SK-N-SH (cell line): Measurements from ENCODE around the gene OXSR1. TPM values are rescaled to one million over a fixed set of nuclear protein-coding genes. Genes with fewer than 3 reads are reported as not detected.

Experiments
- CTCF ChIA-PET: fragments of 300-600, 350-600 bp; formaldehyde crosslinking; extraction: SDS; loops from one replicate; lab custom pipeline; 2021; lab: Yijun Ruan, JAX
- POLR2A ChIA-PET: fragments of 350-600 bp; sonication (Branson Sonifier 250); formaldehyde crosslinking; extraction: SDS; loops from one replicate; lab custom pipeline; 2020; ENCODE audit warnings: antibody characterized with exemption, inconsistent platforms; lab: Yijun Ruan, JAX
- DNase-seq: peaks from one replicate; pipeline ENCODE4 v3.0.0; 2012
- H2AFZ ChIP-seq: fragments of 200-600 bp; sonication (generic); 2 replicates; pipeline ENCODE4 v1.8.1; 2016; ENCODE audit warnings: antibody characterized with exemption, mild to moderate bottlenecking, low read depth
- H3F3A ChIP-seq: fragments of 200-600 bp; sonication (generic); replicated peaks from 2 replicates; pipeline ENCODE3; 2016; ENCODE audit warnings: antibody characterized with exemption, mild to moderate bottlenecking; ENCODE audit not compliant: insufficient read depth
- H3K27ac ChIP-seq, 2 experiments: fragments of 200-500 bp in 1 of 2; fragments of 200-600 bp in 1 of 2; sonication (Bioruptor generic) in 1 of 2; sonication (generic), shearing (Covaris generic) in 1 of 2; 2 replicates each; pipeline versions ENCODE4 v1.5.1 to v1.6.1; 2014 to 2016; ENCODE audit warnings: low read depth in 2 of 2, inconsistent platforms in 1 of 2, low read length in 1 of 2, mild to moderate bottlenecking in 1 of 2, mixed read lengths in 1 of 2
- H3K27me3 ChIP-seq: fragments of 200-600 bp; sonication (generic), shearing (Covaris generic); 2 replicates; pipeline ENCODE4 v1.6.1; 2016; ENCODE audit warnings: mixed run types; ENCODE audit not compliant: insufficient read depth
- H3K36me3 ChIP-seq, 2 experiments: fragments of 200-500 bp in 1 of 2; fragments of 200-600 bp in 1 of 2; sonication (Bioruptor generic) in 1 of 2; sonication (generic) in 1 of 2; replicated peaks in 1 of 2; 2 replicates each; pipeline versions ENCODE3 to v1.5.1; 2014 to 2016; ENCODE audit warnings: low read length in 1 of 2, mild to moderate bottlenecking in 1 of 2; ENCODE audit not compliant: insufficient read depth in 2 of 2, control insufficient read depth in 1 of 2
- H3K4me1 ChIP-seq, 2 experiments: fragments of 200-500 bp in 1 of 2; fragments of 200-600 bp in 1 of 2; sonication (Bioruptor generic) in 1 of 2; sonication (generic), shearing (Covaris generic) in 1 of 2; 2 replicates each; pipeline versions ENCODE4 v1.5.1 to v1.6.1; 2014 to 2016; ENCODE audit warnings: low read depth in 1 of 2, low read length in 1 of 2, mixed run types in 1 of 2; ENCODE audit not compliant: insufficient read depth in 2 of 2, control insufficient read depth in 1 of 2
- H3K4me2 ChIP-seq: fragments of 200-600 bp; sonication (generic), shearing (Covaris generic); 2 replicates; pipeline ENCODE4 v1.6.1; 2017; ENCODE audit warnings: mixed run types
- H3K4me3 ChIP-seq, 2 experiments: fragments of 200-500 bp in 1 of 2; fragments of 200-600 bp in 1 of 2; sonication (Bioruptor generic) in 1 of 2; sonication (generic), shearing (Covaris generic) in 1 of 2; 2 replicates each; pipeline versions ENCODE4 v1.5.1 to v1.8.1; 2014 to 2016; ENCODE audit warnings: low read depth in 2 of 2, inconsistent platforms in 1 of 2, low read length in 1 of 2, mild to moderate bottlenecking in 1 of 2, mixed read lengths in 1 of 2, moderate library complexity in 1 of 2
- H3K79me2 ChIP-seq: fragments of 200-600 bp; sonication (generic); 2 replicates; pipeline ENCODE4 v1.8.1; 2017; ENCODE audit warnings: mild to moderate bottlenecking; ENCODE audit not compliant: insufficient read depth
- H3K9ac ChIP-seq: fragments of 200-600 bp; sonication (generic); 2 replicates; pipeline ENCODE4 v1.6.1; 2017; ENCODE audit warnings: mixed run types
- H3K9me2 ChIP-seq: fragments of 200-600 bp; sonication (generic); 2 replicates; pipeline ENCODE4 v1.6.1; 2017; ENCODE audit warnings: mixed run types
- H3K9me3 ChIP-seq: fragments of 200-600 bp; sonication (generic); 2 replicates; pipeline ENCODE4 v1.6.1; 2017; ENCODE audit warnings: mixed run types, mild to moderate bottlenecking, moderate library complexity
- H4K20me1 ChIP-seq: fragments of 200-600 bp; sonication (generic); 2 replicates; pipeline ENCODE4 v1.6.1; 2017; ENCODE audit warnings: mild to moderate bottlenecking, mixed run types; ENCODE audit not compliant: insufficient read depth
- CHD2 ChIP-seq: fragments of 150-350 bp; IDR thresholded peaks from 2 replicates; pipeline ENCODE4 v1.6.1; 2018; ENCODE audit warnings: low read length; ENCODE audit not compliant: partially characterized antibody
- ELF1 ChIP-seq: IDR thresholded peaks from 2 replicates; pipeline ENCODE4 v1.4.0; 2012
- EP300 ChIP-seq, 2 experiments: IDR thresholded peaks; 2 replicates each; pipeline versions ENCODE4 v1.4.0 to v1.6.1; 2012; ENCODE audit warnings: borderline replicate concordance in 1 of 2, low read depth in 1 of 2, low read length in 1 of 2
- FOXM1 ChIP-seq: IDR thresholded peaks from 2 replicates; pipeline ENCODE4 v1.4.0; 2012; ENCODE audit warnings: low read depth, mild to moderate bottlenecking
- GABPA ChIP-seq: IDR thresholded peaks from 2 replicates; pipeline ENCODE4 v1.4.0; 2012; ENCODE audit warnings: low read depth, mild to moderate bottlenecking
- JUND ChIP-seq: IDR thresholded peaks from 2 replicates; pipeline ENCODE4 v1.4.0; 2012
- MXI1 ChIP-seq: IDR thresholded peaks from 2 replicates; pipeline ENCODE4 v1.6.1; 2012; ENCODE audit warnings: mild to moderate bottlenecking, low read depth, low read length, improper control_type of control experiment
- POLR2AphosphoS5 ChIP-seq: IDR thresholded peaks from 2 replicates; pipeline ENCODE4 v1.6.1; 2012; ENCODE audit warnings: low read depth, low read length
- RFX5 ChIP-seq: IDR thresholded peaks from 2 replicates; pipeline ENCODE4 v1.6.1; 2012; ENCODE audit warnings: mild to moderate bottlenecking, improper control_type of control experiment, low read length
- RXRA ChIP-seq: IDR thresholded peaks from 2 replicates; pipeline ENCODE4 v1.4.0; 2012; ENCODE audit warnings: low read depth, mild to moderate bottlenecking, borderline replicate concordance
- SIN3A ChIP-seq: IDR thresholded peaks from 2 replicates; pipeline ENCODE4 v1.6.1; 2012; ENCODE audit warnings: low read depth, mild to moderate bottlenecking, low read length, moderate library complexity, borderline replicate concordance
- TAF1 ChIP-seq: IDR thresholded peaks from 2 replicates; pipeline ENCODE4 v1.6.1; 2012; ENCODE audit warnings: low read depth, mild to moderate bottlenecking, low read length, moderate library complexity, borderline replicate concordance
- TCF12 ChIP-seq: IDR thresholded peaks from 2 replicates; pipeline ENCODE4 v1.4.0; 2012
- YY1 ChIP-seq: IDR thresholded peaks from 2 replicates; pipeline ENCODE4 v1.4.0; 2012; ENCODE audit warnings: low read depth, mild to moderate bottlenecking
- WGBS: methylation state at CpG from one replicate; pipeline ENCODE4 v1.1.6; 2017; ENCODE audit warnings: low lambda C conversion rate; 5-methylcytosine and 5-hydroxymethylcytosine counted together
- polyA plus RNA-seq, 3 experiments: library from polyadenylated mRNA; depleted of rRNA; stranded (reverse); fragments of >200 nt; gene quantifications; 2 replicates each; pipeline ENCODE4 v1.2.3, GENCODE V29; 2012
- TF ChIP-seq, protein P1 (sequence below): IDR thresholded peaks from 2 replicates; pipeline ENCODE4 v1.4.0; 2012; ENCODE audit warnings: low read depth
- TF ChIP-seq, protein P2 (sequence below): fragments of 200-600 bp; sonication (generic); IDR thresholded peaks from 2 replicates; pipeline ENCODE4 v1.6.1; 2017; ENCODE audit warnings: antibody characterized with exemption, mild to moderate bottlenecking, moderate library complexity
- TF ChIP-seq, protein P3 (sequence below): IDR thresholded peaks from 2 replicates; pipeline ENCODE4 v1.4.0; 2012; ENCODE audit warnings: low read depth, borderline replicate concordance

The OXSR1 gene
- polyA plus RNA-seq, 1 of the 3 experiments (the other 2 are of a cell fraction), result 22.3 TPM

DNA sequence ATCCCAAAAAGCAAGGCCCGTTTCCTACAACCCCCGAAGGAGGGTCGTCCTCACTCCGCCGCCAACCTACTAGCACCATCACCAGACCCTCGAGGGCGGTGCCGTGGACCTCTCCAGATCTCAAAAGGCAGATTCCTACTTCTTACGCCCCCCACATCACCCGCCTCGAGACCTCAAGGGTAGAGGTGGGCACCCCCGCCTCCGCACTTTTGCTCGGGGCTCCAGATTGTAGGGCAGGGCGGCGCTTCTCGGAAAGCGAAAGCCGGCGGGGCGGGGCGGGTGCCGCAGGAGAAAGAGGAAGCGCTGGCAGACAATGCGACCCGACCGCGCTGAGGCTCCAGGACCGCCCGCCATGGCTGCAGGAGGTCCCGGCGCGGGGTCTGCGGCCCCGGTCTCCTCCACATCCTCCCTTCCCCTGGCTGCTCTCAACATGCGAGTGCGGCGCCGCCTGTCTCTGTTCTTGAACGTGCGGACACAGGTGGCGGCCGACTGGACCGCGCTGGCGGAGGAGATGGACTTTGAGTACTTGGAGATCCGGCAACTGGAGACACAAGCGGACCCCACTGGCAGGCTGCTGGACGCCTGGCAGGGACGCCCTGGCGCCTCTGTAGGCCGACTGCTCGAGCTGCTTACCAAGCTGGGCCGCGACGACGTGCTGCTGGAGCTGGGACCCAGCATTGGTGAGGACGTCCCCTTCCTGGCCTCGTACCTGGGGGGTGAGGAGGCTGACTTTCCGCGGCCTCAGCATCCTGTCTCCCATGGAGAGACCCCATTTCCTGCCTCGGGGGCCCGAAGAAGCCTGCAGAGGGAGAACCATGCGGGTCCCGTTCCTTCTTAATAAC lies 26.8 kb upstream of the OXSR1 start, which contains the start of gene MYD88:
TSS of gene MYD88 (plus strand) at position 313 of the 842 bp plus-strand sequence. CDS start at position 353, 40 bp downstream.
- Histone ChIP-seq H3K9me2 (no peaks in the 10 kb centered on the region), H3K4me1 (peaks cover 16 to 31% of the 10 kb centered on the region in 2 experiments; a peak in 2 of 4 replicates), H3K36me3 (peaks cover 10 to 29% of the 10 kb centered on the region in 2 experiments), H3K9me3 (no peaks in the 10 kb centered on the region), H3K27me3 (no peaks in the 10 kb centered on the region), H3K27ac (peak within 1 kb of the TSS; percentile 89 to 91), H2AFZ (peak within 1 kb of the TSS; percentile 99), H3F3A (peaks cover 2% of the 10 kb centered on the region), H4K20me1 (0 out of 2 replicates have a peak, but pooled peaks cover 13% of the 10 kb centered on the region), H3K9ac (peak within 1 kb of the TSS; percentile 89), H3K4me3 (peak within 1 kb of the TSS; percentile 85 to 94), H3K4me2 (peak within 1 kb of the TSS; percentile 99), H3K79me2 (peaks cover 43% of the 10 kb centered on the region)
- peak; percentile 75 for DNase-seq
- TF ChIP-seq ELF1, result peak; percentile 55
- peak; percentile 77 for TF ChIP-seq POLR2AphosphoS5
- TF ChIP-seq GABPA, result peak; percentile 33
- no peak for TF ChIP-seq SIN3A
- TF ChIP-seq RXRA, result no peak
- peak; percentile 55; the same call in 1 of the 2 replicates for TF ChIP-seq MXI1
- peak; percentile 67 for TF ChIP-seq TAF1
- TF ChIP-seq YY1, result peak; percentile 80
- TF ChIP-seq, protein P1, sequence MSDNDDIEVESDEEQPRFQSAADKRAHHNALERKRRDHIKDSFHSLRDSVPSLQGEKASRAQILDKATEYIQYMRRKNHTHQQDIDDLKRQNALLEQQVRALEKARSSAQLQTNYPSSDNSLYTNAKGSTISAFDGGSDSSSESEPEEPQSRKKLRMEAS, result peak; percentile 49; the same call in 1 of the 2 replicates
- ChIA-PET POLR2A (interaction anchor here (2.7 to 3.9 kb wide), 2 partner anchors 26 to 27 kb away, joined by 21 to 25 read pairs; partner anchors contain the start of gene OXSR1), CTCF (interaction anchor here (0.5 to 2.5 kb wide), 5 partner anchors 10 to 208 kb away, joined by 3 to 9 read pairs (median 5); partner anchors contain the start of genes OXSR1 and XYLB)
- 18% methylated on average over 26 of the region's 65 CpGs for WGBS

DNA sequence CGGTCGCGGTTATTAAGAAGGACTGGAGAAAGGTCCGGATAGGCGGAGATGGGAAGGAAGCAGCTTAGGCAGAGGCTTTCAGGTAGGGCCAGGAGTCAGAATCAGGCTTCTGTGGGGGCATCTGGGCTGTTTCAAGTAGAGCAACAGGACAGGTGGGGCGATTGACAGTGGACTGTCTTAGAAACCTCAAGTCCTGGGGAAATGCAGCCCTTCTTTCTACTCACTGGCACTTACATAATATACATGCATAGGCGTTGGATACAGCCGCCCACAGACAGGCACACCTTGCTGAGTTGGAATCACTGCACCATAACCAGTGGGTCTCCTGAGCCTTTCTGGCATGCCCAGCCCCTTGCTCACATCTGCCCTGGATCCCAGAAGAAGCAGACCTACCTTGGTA lies 26.1 kb upstream of the OXSR1 start:
- H3K27me3 ChIP-seq, result no peaks in the 10 kb centered on the region
- H2AFZ ChIP-seq, result peak overlapping the region; percentile 99
- peaks cover 42% of the 10 kb centered on the region for H3K79me2 ChIP-seq
- DNase-seq, result no peak
- H3K4me1 ChIP-seq, result peaks cover 16 to 31% of the 10 kb centered on the region in 2 experiments; a peak in 2 of 4 replicates
- peaks cover 5 to 22% of the 10 kb centered on the region in 2 experiments for H3K36me3 ChIP-seq
- CTCF ChIA-PET, result interaction anchor here (0.5 to 1.8 kb wide), 5 partner anchors 9 to 208 kb away, joined by 3 to 6 read pairs (median 4); partner anchors contain the start of gene XYLB
- peak overlapping the region; percentile 89 for H3K9ac ChIP-seq
- POLR2A ChIA-PET, result interaction anchor here (3.9 kb wide), 1 partner anchor 26 kb away, joined by 21 read pairs; the partner anchor contains the start of gene OXSR1
- H3K27ac ChIP-seq, result peak overlapping the region; percentile 89 to 91; a peak in 3 of 4 replicates
- H3K9me3 ChIP-seq, result no peaks in the 10 kb centered on the region
- WGBS, result 16% methylated on average over 5 of the region's 8 CpGs
- peak overlapping the region; percentile 85 to 94 for H3K4me3 ChIP-seq
- 0 out of 2 replicates have a peak, but pooled peaks cover 13% of the 10 kb centered on the region for H4K20me1 ChIP-seq
- peak overlapping the region; percentile 99 for H3K4me2 ChIP-seq
- TF ChIP-seq RXRA (no peak), EP300 (IDR thresholded peaks at IDR 0.05; ENCODE audit: borderline replicate concordance in 1 of 2, low read depth in 1 of 2, low read length in 1 of 2) (no peak), RFX5 (no peak), TCF12 (no peak), MXI1 (no peak), FOXM1 (no peak), GABPA (no peak), CHD2 (no peak), POLR2AphosphoS5 (no peak), TAF1 (no peak), JUND (no peak)
- TF ChIP-seq, protein P2, sequence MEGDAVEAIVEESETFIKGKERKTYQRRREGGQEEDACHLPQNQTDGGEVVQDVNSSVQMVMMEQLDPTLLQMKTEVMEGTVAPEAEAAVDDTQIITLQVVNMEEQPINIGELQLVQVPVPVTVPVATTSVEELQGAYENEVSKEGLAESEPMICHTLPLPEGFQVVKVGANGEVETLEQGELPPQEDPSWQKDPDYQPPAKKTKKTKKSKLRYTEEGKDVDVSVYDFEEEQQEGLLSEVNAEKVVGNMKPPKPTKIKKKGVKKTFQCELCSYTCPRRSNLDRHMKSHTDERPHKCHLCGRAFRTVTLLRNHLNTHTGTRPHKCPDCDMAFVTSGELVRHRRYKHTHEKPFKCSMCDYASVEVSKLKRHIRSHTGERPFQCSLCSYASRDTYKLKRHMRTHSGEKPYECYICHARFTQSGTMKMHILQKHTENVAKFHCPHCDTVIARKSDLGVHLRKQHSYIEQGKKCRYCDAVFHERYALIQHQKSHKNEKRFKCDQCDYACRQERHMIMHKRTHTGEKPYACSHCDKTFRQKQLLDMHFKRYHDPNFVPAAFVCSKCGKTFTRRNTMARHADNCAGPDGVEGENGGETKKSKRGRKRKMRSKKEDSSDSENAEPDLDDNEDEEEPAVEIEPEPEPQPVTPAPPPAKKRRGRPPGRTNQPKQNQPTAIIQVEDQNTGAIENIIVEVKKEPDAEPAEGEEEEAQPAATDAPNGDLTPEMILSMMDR, result no peak
- TF ChIP-seq, protein P3, sequence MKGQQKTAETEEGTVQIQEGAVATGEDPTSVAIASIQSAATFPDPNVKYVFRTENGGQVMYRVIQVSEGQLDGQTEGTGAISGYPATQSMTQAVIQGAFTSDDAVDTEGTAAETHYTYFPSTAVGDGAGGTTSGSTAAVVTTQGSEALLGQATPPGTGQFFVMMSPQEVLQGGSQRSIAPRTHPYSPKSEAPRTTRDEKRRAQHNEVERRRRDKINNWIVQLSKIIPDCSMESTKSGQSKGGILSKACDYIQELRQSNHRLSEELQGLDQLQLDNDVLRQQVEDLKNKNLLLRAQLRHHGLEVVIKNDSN, result no peak
- H3F3A ChIP-seq, result peaks cover 2% of the 10 kb centered on the region
- H3K9me2 ChIP-seq, result no peaks in the 10 kb centered on the region
